WERI-Rb-1 (cell line): Measurements from ENCODE around the gene CBX3.
A peak's percentile ranks its signal among the peaks of the same experiment; 100 is the strongest.
"Not testable (repeated sequence)": the region's sequence is repeated elsewhere in the genome, so short reads cannot be mapped to it uniquely, and the experiment has no call there.

ENCODE experiments used
- DNase-seq: peaks from one replicate; pipeline ENCODE4 v3.0.0-alpha.2; 2020
- H3K27ac ChIP-seq: fragments of 250-450 bp; sonication (Bioruptor Pico); 2 replicates; pipeline ENCODE4 v1.5.1; 2020; ENCODE audit warnings: mild to moderate bottlenecking, moderate library complexity
- H3K27me3 ChIP-seq: fragments of 250-450 bp; sonication (Bioruptor Pico); 2 replicates; pipeline ENCODE4 v1.5.1; 2021; ENCODE audit warnings: mild to moderate bottlenecking, low read depth, moderate library complexity; ENCODE audit not compliant: insufficient read depth, severe bottlenecking
- H3K36me3 ChIP-seq: fragments of 250-450 bp; sonication (Bioruptor Pico); 2 replicates; pipeline ENCODE4 v1.5.1; 2020; ENCODE audit warnings: mild to moderate bottlenecking, moderate library complexity
- H3K4me3 ChIP-seq: 2 replicates; pipeline ENCODE4 v1.5.1; 2011; ENCODE audit warnings: low read depth, mild to moderate bottlenecking, control low read depth, low read length
- H3K9me3 ChIP-seq: fragments of 250-450 bp; sonication (Bioruptor Pico); 2 replicates; pipeline ENCODE4 v1.5.1; 2021; ENCODE audit warnings: mild to moderate bottlenecking, moderate library complexity; ENCODE audit not compliant: severe bottlenecking
- TF ChIP-seq, protein P1 (sequence below): IDR thresholded peaks from 2 replicates; pipeline ENCODE4 v1.5.1; 2011; ENCODE audit warnings: low read depth, mild to moderate bottlenecking, control low read depth, inconsistent platforms, low read length

Gene CBX3

DNA sequence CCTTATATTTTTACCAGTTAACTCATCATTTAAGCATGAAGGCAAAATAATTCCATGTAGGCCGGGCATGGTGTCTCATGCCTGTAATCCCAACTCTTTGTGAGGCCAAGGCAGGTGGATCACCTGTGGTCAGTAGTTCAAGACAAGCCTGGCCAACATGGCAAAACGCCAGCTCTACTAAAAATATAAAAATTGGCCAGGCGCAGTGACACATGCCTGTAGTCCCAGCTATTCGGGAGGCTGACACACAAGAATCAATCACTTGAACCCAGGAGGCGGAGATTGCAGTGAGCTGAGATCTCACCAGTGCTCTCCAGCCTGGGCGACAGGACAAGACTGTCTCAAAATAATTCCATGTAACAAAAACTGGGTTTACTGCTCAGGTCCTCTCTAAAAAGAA, 19.3 kb upstream of the CBX3 start:
- Histone ChIP-seq H3K4me3 (no peak overlapping the region), H3K36me3 (peaks cover 3% of the 10 kb centered on the region), H3K27me3 (no peaks in the 10 kb centered on the region), H3K9me3 (no peaks in the 10 kb centered on the region), H3K27ac (no peak overlapping the region)
- no peak for DNase-seq
- TF ChIP-seq, protein P1, sequence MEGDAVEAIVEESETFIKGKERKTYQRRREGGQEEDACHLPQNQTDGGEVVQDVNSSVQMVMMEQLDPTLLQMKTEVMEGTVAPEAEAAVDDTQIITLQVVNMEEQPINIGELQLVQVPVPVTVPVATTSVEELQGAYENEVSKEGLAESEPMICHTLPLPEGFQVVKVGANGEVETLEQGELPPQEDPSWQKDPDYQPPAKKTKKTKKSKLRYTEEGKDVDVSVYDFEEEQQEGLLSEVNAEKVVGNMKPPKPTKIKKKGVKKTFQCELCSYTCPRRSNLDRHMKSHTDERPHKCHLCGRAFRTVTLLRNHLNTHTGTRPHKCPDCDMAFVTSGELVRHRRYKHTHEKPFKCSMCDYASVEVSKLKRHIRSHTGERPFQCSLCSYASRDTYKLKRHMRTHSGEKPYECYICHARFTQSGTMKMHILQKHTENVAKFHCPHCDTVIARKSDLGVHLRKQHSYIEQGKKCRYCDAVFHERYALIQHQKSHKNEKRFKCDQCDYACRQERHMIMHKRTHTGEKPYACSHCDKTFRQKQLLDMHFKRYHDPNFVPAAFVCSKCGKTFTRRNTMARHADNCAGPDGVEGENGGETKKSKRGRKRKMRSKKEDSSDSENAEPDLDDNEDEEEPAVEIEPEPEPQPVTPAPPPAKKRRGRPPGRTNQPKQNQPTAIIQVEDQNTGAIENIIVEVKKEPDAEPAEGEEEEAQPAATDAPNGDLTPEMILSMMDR = no peak

DNA sequence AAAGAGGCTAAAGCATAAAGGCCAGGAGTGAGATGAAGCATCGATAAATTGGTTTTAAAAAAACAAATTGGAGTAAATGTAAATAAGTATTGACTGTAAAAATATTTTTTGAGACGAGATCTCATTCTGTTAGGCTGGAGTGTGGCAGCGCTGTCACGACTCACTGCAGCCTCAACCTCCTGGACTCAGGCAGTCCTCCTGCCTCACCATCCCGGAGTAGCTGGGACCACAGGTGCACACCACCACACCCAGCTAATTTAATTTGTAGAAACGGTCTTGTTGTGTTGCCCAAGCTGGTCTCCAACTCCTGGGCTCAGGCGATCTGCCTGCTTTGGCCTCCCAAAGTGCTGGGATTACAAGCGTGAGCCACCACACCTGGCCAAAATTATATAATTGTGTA, 18.8 kb upstream of the CBX3 start:
- DNase-seq = no peak
- no peak overlapping the region for H3K4me3 ChIP-seq
- H3K27me3 ChIP-seq = no peaks in the 10 kb centered on the region
- TF ChIP-seq, protein P1 = no peak
- no peaks in the 10 kb centered on the region for H3K9me3 ChIP-seq
- H3K27ac ChIP-seq = no peak overlapping the region
- H3K36me3 ChIP-seq = peaks cover 3% of the 10 kb centered on the region

DNA sequence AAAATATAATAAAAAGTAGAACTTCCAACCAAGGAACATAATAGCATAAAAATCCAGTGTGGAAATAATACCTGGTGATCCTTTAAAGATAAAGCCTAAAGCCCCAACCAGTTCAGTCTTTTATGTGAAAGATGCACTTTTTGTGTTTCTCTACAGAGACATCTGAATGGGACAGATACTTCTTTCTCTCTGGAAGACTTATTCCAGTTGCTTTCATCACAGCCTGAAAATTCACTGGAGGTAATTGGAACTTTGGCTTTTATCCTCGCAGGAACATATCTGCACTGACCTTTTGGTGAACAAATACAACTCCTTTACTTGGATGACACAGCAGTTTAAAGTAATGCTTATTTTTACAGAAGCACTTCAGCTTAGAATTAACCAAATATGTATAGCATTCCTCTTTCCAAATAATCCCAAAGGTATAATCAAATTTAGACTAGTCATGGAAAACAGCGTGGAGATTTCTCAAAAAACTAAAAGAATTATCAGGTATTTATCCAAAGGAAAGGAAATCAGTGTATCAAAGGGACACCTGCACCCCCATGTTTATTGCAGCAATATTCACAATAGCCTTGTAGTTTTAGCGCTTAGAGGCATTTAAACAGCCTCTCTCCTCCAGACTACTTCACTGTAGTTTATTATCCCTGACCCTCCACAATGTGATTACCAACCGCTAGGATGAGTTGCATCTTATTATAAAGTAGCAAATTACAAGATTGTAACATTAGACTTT, 17.8 kb upstream of the CBX3 start:
- H3K4me3 ChIP-seq = no peak overlapping the region
- H3K9me3 ChIP-seq = no peaks in the 10 kb centered on the region
- TF ChIP-seq, protein P1 = no peak
- DNase-seq = no peak
- peaks cover 12% of the 10 kb centered on the region for H3K36me3 ChIP-seq
- no peaks in the 10 kb centered on the region for H3K27me3 ChIP-seq
- H3K27ac ChIP-seq = peak overlapping the region; percentile 22

DNA sequence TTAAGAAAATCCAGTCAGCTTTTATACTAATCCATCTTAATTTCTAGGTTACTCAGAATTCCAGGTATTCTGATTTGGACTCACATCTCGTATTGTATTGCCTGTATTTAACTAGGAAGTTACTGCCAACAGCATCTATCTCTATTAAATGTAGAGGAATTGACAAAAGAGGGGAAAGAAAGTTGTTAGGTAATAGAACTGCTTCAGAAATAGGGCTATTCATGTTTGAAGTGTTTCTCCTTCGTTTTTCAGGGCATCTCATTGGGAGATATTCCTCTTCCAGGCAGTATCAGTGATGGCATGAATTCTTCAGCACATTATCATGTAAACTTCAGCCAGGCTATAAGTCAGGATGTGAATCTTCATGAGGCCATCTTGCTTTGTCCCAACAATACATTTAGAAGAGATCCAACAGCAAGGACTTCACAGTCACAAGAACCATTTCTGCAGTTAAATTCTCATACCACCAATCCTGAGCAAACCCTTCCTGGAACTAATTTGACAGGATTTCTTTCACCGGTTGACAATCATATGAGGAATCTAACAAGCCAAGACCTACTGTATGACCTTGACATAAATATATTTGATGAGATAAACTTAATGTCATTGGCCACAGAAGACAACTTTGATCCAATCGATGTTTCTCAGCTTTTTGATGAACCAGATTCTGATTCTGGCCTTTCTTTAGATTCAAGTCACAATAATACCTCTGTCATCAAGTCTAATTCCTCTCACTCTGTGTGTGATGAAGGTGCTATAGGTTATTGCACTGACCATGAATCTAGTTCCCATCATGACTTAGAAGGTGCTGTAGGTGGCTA, 17.1 kb upstream of the CBX3 start:
- not testable (repeated sequence) for H3K9me3 ChIP-seq, H3K4me3 ChIP-seq, H3K27ac ChIP-seq, H3K27me3 ChIP-seq, DNase-seq
- H3K36me3 ChIP-seq = peaks cover 19% of the 10 kb centered on the region

DNA sequence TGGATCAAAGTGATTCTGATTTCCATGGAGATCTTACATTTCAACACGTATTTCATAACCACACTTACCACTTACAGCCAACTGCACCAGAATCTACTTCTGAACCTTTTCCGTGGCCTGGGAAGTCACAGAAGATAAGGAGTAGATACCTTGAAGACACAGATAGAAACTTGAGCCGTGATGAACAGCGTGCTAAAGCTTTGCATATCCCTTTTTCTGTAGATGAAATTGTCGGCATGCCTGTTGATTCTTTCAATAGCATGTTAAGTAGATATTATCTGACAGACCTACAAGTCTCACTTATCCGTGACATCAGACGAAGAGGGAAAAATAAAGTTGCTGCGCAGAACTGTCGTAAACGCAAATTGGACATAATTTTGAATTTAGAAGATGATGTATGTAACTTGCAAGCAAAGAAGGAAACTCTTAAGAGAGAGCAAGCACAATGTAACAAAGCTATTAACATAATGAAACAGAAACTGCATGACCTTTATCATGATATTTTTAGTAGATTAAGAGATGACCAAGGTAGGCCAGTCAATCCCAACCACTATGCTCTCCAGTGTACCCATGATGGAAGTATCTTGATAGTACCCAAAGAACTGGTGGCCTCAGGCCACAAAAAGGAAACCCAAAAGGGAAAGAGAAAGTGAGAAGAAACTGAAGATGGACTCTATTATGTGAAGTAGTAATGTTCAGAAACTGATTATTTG, 16.3 kb upstream of the CBX3 start:
- Histone ChIP-seq H3K4me3 (no peak overlapping the region), H3K36me3 (peaks cover 27% of the 10 kb centered on the region), H3K27ac (no peak overlapping the region), H3K27me3 (no peaks in the 10 kb centered on the region), H3K9me3 (no peaks in the 10 kb centered on the region)
- TF ChIP-seq, protein P1 = no peak
- no peak for DNase-seq

DNA sequence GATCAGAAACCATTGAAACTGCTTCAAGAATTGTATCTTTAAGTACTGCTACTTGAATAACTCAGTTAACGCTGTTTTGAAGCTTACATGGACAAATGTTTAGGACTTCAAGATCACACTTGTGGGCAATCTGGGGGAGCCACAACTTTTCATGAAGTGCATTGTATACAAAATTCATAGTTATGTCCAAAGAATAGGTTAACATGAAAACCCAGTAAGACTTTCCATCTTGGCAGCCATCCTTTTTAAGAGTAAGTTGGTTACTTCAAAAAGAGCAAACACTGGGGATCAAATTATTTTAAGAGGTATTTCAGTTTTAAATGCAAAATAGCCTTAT, 15.7 kb upstream of the CBX3 start:
- TF ChIP-seq, protein P1 = no peak
- Histone ChIP-seq H3K27me3 (no peaks in the 10 kb centered on the region), H3K36me3 (peaks cover 33% of the 10 kb centered on the region), H3K27ac (no peak overlapping the region), H3K9me3 (no peaks in the 10 kb centered on the region), H3K4me3 (no peak overlapping the region)
- DNase-seq = no peak
